B cell (primary cell): ENCODE measurements around the gene BTG1. TPM values are rescaled to one million over a fixed set of nuclear protein-coding genes. Genes with fewer than 3 reads are reported as not detected.

ENCODE experiments used
- ATAC-seq: fragments of 200-7000 bp; cut with Tn5 transposase; one replicate; pipeline ENCODE4 v1.10.0; 2021; ENCODE audit warnings: low read depth, mild to moderate bottlenecking, moderate number of reproducible peaks, moderate library complexity
- CTCF ChIA-PET: fragments of 350-600 bp; sonication (Branson Sonifier 250); formaldehyde crosslinking; loops from one replicate; lab custom pipeline; 2021; ENCODE audit warnings: antibody characterized with exemption, inconsistent platforms; lab: Charles Lee
- POLR2A ChIA-PET: fragments of 350-600 bp; sonication (Branson Sonifier 250); formaldehyde crosslinking; loops from one replicate; lab custom pipeline; 2021; ENCODE audit warnings: antibody characterized with exemption; lab: Charles Lee
- DNase-seq: peaks from one replicate; pipeline ENCODE4 v3.0.0; 2013
- H2AFZ ChIP-seq: 2 replicates; pipeline ENCODE4 v1.6.1; 2012; ENCODE audit warnings: mild to moderate bottlenecking, low read depth, low read length; ENCODE audit not compliant: insufficient read depth, poor library complexity, severe bottlenecking
- H3K27ac ChIP-seq, 2 donors: 1 replicate in 1 of 2; 2 replicates in 1 of 2; pipeline ENCODE4 v1.5.1; 2012 to 2013; ENCODE audit warnings: low read length in 2 of 2, mild to moderate bottlenecking in 2 of 2, moderate library complexity in 1 of 2
- H3K27me3 ChIP-seq, 4 experiments: fragments of 200-600 bp in 1 of 4; sonication (generic) in 1 of 4; replicated peaks in 1 of 4; 1 replicate in 2 of 4; 2 replicates in 2 of 4; pipeline versions ENCODE4 v1.6.1 to v1.7.0; 2013 to 2016; ENCODE audit warnings: low read length in 3 of 4, mild to moderate bottlenecking in 2 of 4, mixed read lengths in 1 of 4, moderate library complexity in 1 of 4; ENCODE audit not compliant: insufficient read depth in 4 of 4, control insufficient read depth in 3 of 4; ENCODE audit errors: control extremely low read depth in 1 of 4
- H3K36me3 ChIP-seq, 2 experiments: replicated peaks in 1 of 2; 1 replicate in 1 of 2; 2 replicates in 1 of 2; pipeline versions ENCODE4 v1.6.1 to v1.7.1; 2013; ENCODE audit warnings: low read length in 1 of 2; ENCODE audit not compliant: insufficient read depth in 2 of 2, control insufficient read depth in 1 of 2; ENCODE audit errors: control extremely low read depth in 1 of 2, extremely low read depth in 1 of 2
- H3K4me1 ChIP-seq, 2 donors: fragments of 200-600 bp in 1 of 2; sonication (generic) in 1 of 2; 1 replicate in 1 of 2; 2 replicates in 1 of 2; pipeline versions ENCODE4 v1.5.1 to v1.6.1; 2013 to 2017; ENCODE audit warnings: low read length in 2 of 2; ENCODE audit not compliant: control insufficient read depth in 2 of 2, insufficient read depth in 2 of 2
- H3K4me2 ChIP-seq: replicated peaks from 2 replicates; pipeline ENCODE3; 2012; ENCODE audit warnings: mild to moderate bottlenecking, low read depth, low read length; ENCODE audit not compliant: poor library complexity, severe bottlenecking
- H3K4me3 ChIP-seq, 5 experiments: fragments of 200-600 bp in 1 of 5; sonication (generic) in 1 of 5; 1 replicate in 3 of 5; 2 replicates in 2 of 5; pipeline versions ENCODE4 v1.5.1 to v1.7.0; 2011 to 2016; ENCODE audit warnings: low read length in 4 of 5, mild to moderate bottlenecking in 4 of 5, low read depth in 2 of 5, control low read depth in 1 of 5, moderate library complexity in 1 of 5; ENCODE audit not compliant: insufficient read depth in 1 of 5; ENCODE audit errors: control extremely low read depth in 1 of 5, extremely low read depth in 1 of 5
- H3K79me2 ChIP-seq: fragments of 200-600 bp; sonication (generic); one replicate; pipeline ENCODE4 v1.6.0; 2016; ENCODE audit warnings: low read length; ENCODE audit not compliant: control insufficient read depth, insufficient read depth
- H3K9ac ChIP-seq: fragments of 200-600 bp; sonication (generic); 2 replicates; pipeline ENCODE4 v1.6.1; 2017; ENCODE audit warnings: mild to moderate bottlenecking, low read length, moderate library complexity
- H3K9me3 ChIP-seq, 3 donors: one replicate each; pipeline versions ENCODE4 v1.6.1 to v1.7.1; 2013; ENCODE audit warnings: low read length in 2 of 3; ENCODE audit not compliant: control insufficient read depth in 2 of 3, insufficient read depth in 1 of 3; ENCODE audit errors: control extremely low read depth in 1 of 3
- H4K20me1 ChIP-seq: 2 replicates; pipeline ENCODE4 v1.6.0; 2012; ENCODE audit warnings: mild to moderate bottlenecking, low read length; ENCODE audit not compliant: insufficient read depth, control insufficient read depth, poor library complexity, severe bottlenecking
- H3K27ac Mint-ChIP-seq: one replicate; pipeline ENCODE4 v1.8.0; 2021; ENCODE audit warnings: mixed read lengths
- H3K27me3 Mint-ChIP-seq: one replicate; pipeline ENCODE4 v1.8.0; 2021; ENCODE audit warnings: mixed read lengths
- H3K4me1 Mint-ChIP-seq: one replicate; pipeline ENCODE4 v1.8.0; 2021; ENCODE audit warnings: mixed read lengths
- H3K4me3 Mint-ChIP-seq: one replicate; pipeline ENCODE4 v1.8.0; 2021; ENCODE audit warnings: mixed read lengths
- H3K9me3 Mint-ChIP-seq: one replicate; pipeline ENCODE4 v1.8.0; 2022; ENCODE audit warnings: mixed read lengths; ENCODE audit not compliant: insufficient read depth
- EZH2 ChIP-seq: IDR thresholded peaks from 2 replicates; pipeline ENCODE4 v1.6.1; 2012; ENCODE audit warnings: borderline replicate concordance, low read depth, mild to moderate bottlenecking, moderate library complexity, low read length; ENCODE audit not compliant: insufficient read depth, poor library complexity, severe bottlenecking
- WGBS: methylation state at CpG from one replicate; pipeline ENCODE4 v1.1.5; 2013; ENCODE audit warnings: missing lambda C conversion rate; ENCODE audit not compliant: insufficient coverage; 5-methylcytosine and 5-hydroxymethylcytosine counted together
- intact Hi-C: fragments of 100-400 bp; cut with micrococcal nuclease; formaldehyde crosslinking; loops from one replicate; pipeline ENCODE4 v1.10.0; 2022
- polyA plus RNA-seq: library from polyadenylated mRNA; depleted of rRNA; stranded (reverse); fragments of >200 nt; gene quantifications from 2 replicates; pipeline ENCODE4 v1.2.3, GENCODE V29; 2012
- total RNA-seq, 2 donors: library from RNA; stranded (reverse); fragments of 120-200 nt in 1 of 2; gene quantifications; 1 replicate in 1 of 2; 2 replicates in 1 of 2; pipeline versions ENCODE4 v1.2.3 to v1.2.4, GENCODE V29; 2013 to 2022
- TF ChIP-seq, protein P1 (sequence below): fragments of 200-600 bp; IDR thresholded peaks from one replicate; pipeline ENCODE4 v1.8.0; 2022; ENCODE audit warnings: antibody characterized with exemption, mild to moderate bottlenecking

BTG1 gene
- total and polyA plus RNA-seq, 2 donors (not counting 1 experiment from before 2014, with no cell fraction given), result 322 to 733 TPM

DNA sequence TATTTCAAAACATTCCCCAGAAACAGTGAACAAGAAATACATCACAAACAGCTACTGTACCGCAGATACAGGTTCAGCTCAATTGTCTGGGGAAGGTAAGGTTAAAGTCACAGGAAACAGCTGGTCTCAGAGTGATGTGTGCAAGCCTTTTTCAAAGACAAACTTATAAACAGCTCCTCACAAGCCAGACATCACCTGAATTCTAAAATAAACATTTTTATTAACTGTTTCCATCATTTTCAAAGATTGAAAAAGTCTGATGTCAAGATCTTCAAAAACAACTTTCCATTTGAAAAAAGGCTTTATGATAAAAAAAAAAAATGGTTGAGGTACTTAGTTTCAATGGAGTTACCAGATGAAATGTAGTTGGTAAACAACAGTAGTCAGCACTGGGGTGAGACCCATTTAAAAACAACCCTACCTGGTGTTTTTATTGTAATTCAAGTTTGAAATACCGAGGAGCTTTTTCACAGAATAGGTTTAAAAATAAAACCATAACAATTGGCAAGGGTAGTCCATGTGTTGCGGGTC lies 4.0 kb downstream of the BTG1 start:
- H3K27me3 Mint-ChIP-seq, result no peaks in the 10 kb centered on the region
- Histone ChIP-seq H3K4me3 (peak overlapping the region; percentile 93 to 100 (median 96)), H3K4me1 (peaks cover 27 to 35% of the 10 kb centered on the region in 2 donors), H3K27ac (peak overlapping the region; percentile 42 to 83), H3K27me3 (no peaks in the 10 kb centered on the region), H3K79me2 (peaks cover 98% of the 10 kb centered on the region), H3K36me3 (peaks cover 2 to 63% of the 10 kb centered on the region in 2 experiments), H2AFZ (no peak overlapping the region), H3K4me2 (peak overlapping the region; percentile 76), H3K9me3 (no peaks in the 10 kb centered on the region), H3K9ac (peak overlapping the region; percentile 93), H4K20me1 (peaks cover 81% of the 10 kb centered on the region)
- H3K9me3 Mint-ChIP-seq, result no peaks in the 10 kb centered on the region
- ATAC-seq (no peak), DNase-seq (peak; percentile 53)
- CTCF ChIA-PET, result interaction anchor here (0.6 to 5.3 kb wide), 10 partner anchors 18 to 759 kb away, joined by 3 to 41 read pairs (median 4); no protein-coding TSS in a partner anchor
- POLR2A ChIA-PET, result interaction anchor here (0.6 to 6.5 kb wide), 19 partner anchors 11 to 760 kb away, joined by 3 to 94 read pairs (median 4); no protein-coding TSS in a partner anchor
- peaks cover 30% of the 10 kb centered on the region for H3K4me1 Mint-ChIP-seq
- peak overlapping the region; percentile 98 for H3K4me3 Mint-ChIP-seq
- no CpG with 5 or more reads among the region's 3 CpGs for WGBS
- no peak for TF ChIP-seq EZH2
- TF ChIP-seq, protein P1, sequence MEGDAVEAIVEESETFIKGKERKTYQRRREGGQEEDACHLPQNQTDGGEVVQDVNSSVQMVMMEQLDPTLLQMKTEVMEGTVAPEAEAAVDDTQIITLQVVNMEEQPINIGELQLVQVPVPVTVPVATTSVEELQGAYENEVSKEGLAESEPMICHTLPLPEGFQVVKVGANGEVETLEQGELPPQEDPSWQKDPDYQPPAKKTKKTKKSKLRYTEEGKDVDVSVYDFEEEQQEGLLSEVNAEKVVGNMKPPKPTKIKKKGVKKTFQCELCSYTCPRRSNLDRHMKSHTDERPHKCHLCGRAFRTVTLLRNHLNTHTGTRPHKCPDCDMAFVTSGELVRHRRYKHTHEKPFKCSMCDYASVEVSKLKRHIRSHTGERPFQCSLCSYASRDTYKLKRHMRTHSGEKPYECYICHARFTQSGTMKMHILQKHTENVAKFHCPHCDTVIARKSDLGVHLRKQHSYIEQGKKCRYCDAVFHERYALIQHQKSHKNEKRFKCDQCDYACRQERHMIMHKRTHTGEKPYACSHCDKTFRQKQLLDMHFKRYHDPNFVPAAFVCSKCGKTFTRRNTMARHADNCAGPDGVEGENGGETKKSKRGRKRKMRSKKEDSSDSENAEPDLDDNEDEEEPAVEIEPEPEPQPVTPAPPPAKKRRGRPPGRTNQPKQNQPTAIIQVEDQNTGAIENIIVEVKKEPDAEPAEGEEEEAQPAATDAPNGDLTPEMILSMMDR, result no peak
- peak overlapping the region; percentile 67 for H3K27ac Mint-ChIP-seq
- intact Hi-C loops, result loop anchor here (1.0 to 5.0 kb wide), 4 partner anchors 8 to 564 kb away; no protein-coding TSS in a partner anchor
